Stimulated activated CD8-positive, alpha-beta memory T cell treated with anti-CD3 and anti-CD28 coated beads, Interleukin-2, amount 100 ng/mL, for 1 hour (primary cell): ENCODE measurements around the gene ARHGEF33.

Source experiments
- DNase-seq, 2 donors: peaks; one replicate each; pipeline ENCODE4 v3.0.0-alpha.2; 2020; ENCODE audit warnings: low read depth in 2 of 2

ARHGEF33 gene

DNA sequence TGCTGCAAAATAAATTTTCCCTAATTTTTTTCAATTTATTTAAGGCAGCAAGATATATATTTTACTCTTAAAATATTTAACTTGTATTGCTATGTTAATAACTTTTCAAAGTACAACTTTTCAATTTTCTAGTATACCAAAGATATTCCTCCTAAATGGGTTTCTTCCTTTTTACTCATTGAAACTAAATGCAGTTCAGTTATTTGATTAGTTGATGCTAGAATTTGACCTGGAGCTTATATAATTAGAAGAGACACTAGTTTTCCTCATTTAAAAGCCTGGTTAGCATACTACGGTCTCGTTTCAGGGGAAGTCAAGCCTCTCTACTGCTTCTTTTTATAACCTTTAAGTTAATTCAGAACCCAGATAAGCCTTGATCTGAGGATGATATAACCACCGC, at the start of gene ARHGEF33:
TSS of gene ARHGEF33 (plus strand) at position 301 of the 400 bp plus-strand sequence. CDS start 29,573 bp downstream, outside the sequence.
- no peak for DNase-seq

GRCh38 chr2:38850045-38850444, 39.6 kb upstream of the ARHGEF33 start:
- DNase-seq = no peak

DNA sequence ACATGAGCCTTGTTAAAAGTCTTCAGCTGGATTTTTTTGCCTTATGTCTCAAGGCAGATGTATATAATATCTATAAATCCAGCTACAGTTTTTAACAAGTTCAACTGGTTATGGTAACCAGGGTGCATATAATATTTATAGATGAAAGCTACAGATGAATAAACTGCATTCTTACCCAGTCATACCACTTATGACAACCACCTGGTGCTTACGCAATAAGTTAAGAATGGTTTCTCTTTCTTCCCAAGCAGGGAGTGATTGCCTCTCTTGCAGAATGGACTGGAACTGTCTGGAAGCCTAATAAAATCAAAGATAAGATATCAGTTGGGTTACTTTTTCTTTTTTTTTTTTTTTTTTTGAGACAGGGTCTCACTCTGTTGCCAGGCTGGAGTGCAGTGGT, 33.5 kb upstream of the ARHGEF33 start:
- no peak for DNase-seq

GRCh38 chr2:38862476-38862875, 27.2 kb upstream of the ARHGEF33 start:
- DNase-seq = no peak

GRCh38 chr2:38863061-38863695, 26.5 kb upstream of the ARHGEF33 start:
- no peak for DNase-seq

GRCh38 chr2:38866773-38867443, 22.8 kb upstream of the ARHGEF33 start:
- DNase-seq = no peak

GRCh38 chr2:38871432-38871831, 18.2 kb upstream of the ARHGEF33 start:
- no peak for DNase-seq

- no peak for DNase-seq
These were observed 15.9 kb upstream of the ARHGEF33 start for GRCh38 chr2:38873763-38874162.

DNA sequence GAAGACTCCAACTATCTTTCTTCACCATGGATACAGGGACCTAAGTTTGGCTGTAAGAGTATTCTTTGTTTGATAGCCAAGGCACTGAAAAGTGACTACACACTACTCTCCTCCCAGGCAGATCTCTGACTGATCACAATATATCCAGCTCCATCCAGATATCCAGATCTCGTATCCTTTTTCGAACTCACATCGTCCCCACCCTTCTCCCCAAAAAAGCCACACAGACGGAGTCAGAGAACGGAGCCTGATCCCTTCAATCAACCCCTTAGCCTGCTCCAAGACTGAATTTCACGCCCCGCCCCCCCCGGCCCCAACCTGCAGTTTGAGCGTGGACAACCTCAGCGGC, 14.5 kb upstream of the ARHGEF33 start:
- DNase-seq = no peak

GRCh38 chr2:38875576-38876367, 13.9 kb upstream of the ARHGEF33 start, which contains the start of the genes DHX57 and MORN2:
DHX57 (minus strand) TSS chr2:38875934; CDS start chr2:38868405, 7,529 bp downstream.
MORN2 (plus strand) TSS chr2:38875976.
- peak; percentile 49 to 61 for DNase-seq

GRCh38 chr2:38876407-38876806, 13.3 kb upstream of the ARHGEF33 start:
- no peak for DNase-seq

- DNase-seq = no peak
These were observed 3.6 kb upstream of the ARHGEF33 start for GRCh38 chr2:38886063-38886462.

DNA sequence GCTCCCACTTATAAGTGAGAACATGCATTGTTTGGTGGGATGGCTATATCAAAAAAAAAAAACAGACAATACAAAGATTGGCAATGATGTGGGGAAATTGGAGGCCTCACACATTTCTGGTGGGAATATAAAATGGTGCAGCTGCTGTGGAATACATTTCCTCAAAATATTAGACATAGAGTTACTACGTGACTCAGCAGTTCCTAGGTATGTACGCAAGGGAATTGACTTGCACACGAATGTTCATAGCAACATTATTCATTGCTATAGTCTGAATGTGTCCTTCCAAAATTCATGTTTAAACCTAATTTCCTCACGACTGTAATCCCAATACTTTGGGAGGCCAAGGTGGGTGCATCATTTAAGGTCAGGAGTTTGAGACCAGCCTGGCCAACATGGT, 2.3 kb upstream of the ARHGEF33 start:
- no peak for DNase-seq

DNA sequence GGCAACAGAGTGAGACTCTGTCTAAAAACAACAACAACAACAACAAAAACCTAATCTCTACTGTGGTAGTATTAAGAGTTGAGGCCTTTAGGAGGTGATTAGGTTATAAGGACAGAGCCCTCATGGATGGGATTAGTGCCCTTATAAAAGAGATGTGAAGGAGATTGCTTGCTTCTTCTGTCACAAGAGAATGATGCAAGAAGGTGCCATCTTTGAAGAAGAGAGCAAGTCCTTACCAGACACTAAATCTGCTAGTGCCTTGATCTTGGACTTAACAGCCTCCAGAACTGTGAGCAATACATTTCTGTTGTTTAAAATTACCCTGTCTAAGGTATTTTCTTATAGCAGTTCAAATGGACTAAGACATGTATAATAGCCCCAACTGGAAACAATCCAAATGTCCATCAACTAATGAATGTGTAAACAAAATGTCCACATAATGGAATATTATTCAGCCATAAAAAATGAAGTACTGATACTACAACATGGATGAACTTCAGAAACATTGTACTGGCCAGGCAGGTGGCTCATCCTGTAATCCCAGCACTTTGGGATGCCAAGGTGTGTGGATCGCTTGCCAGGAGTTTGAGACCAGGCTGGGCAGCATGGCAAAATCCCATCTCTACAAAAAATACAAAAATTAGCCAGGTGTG, 1.6 kb upstream of the ARHGEF33 start:
- DNase-seq = no peak

GRCh38 chr2:38889045-38889444, 630 bp upstream of the ARHGEF33 start:
- no peak for DNase-seq

GRCh38 chr2:38892819-38893218, 3.1 kb downstream of the ARHGEF33 start:
- no peak for DNase-seq

- no peak for DNase-seq
These were observed 8.6 kb downstream of the ARHGEF33 start for GRCh38 chr2:38898256-38898655.

DNA sequence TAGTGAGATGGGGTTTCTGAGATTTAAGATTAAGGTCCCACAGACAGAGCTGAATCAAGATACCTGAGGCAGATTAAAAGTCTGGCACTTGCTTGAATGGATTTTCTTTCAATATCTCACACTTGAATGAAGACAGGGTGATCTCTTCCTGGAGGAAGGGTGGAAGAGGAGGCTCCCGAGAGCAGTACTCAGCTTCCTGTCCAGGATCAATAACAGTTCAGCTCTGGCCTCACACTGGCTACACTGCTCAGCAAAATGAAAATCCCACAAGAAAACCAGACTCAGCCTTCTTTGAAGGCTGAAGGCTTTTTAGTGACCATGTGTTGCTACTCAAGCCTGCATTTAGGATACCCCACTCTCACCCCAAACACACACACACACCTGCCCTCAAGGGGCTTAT, 11.1 kb downstream of the ARHGEF33 start:
- DNase-seq = no peak

- DNase-seq = no peak
These were observed 15.6 kb downstream of the ARHGEF33 start for GRCh38 chr2:38905251-38905650.

DNA sequence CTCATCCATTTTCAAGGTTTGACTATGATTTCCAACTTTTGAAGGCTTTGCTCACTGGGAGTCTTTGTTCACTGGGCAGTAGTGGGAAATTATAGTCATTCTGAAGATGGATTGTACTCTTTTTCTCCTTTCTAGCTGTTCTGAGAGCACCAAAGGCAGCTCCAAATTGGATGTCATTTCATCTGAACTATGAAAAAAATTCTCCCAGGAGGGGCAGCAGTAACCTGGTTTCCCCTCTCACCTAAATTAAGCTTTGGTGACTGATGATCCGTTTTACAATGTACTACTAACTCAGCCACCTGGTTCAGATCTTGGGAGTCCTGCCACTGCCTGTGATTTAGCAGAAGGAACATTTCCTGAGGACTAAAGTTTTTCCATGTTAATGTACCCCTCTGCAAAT, 17.6 kb downstream of the ARHGEF33 start:
- no peak for DNase-seq

- no peak for DNase-seq
These were observed 18.3 kb downstream of the ARHGEF33 start for GRCh38 chr2:38907743-38908562.
